OCI-LY1 (cell line): ENCODE data around the gene ATP8A2.
"Not testable (repeated sequence)": the region's sequence is repeated elsewhere in the genome, so short reads cannot be mapped to it uniquely, and the experiment has no call there.

Experiments used
- EZH2 ChIP-seq: fragments of 200-600 bp; sonication (generic), shearing (Covaris generic); IDR thresholded peaks from 2 replicates; pipeline ENCODE4 v1.8.0; 2017; ENCODE audit warnings: borderline replicate concordance, mixed run types, mild to moderate bottlenecking, antibody characterized with exemption, low read length, moderate library complexity, mixed read lengths
- TF ChIP-seq, protein P1 (sequence below): fragments of 200-600 bp; sonication (generic), shearing (Covaris generic); IDR thresholded peaks from 2 replicates; pipeline ENCODE4 v1.5.1; 2017; ENCODE audit warnings: mild to moderate bottlenecking, antibody characterized with exemption, low read length, moderate library complexity, mixed read lengths

GRCh38 chr13:25772534-25772933 is 400.8 kb downstream of the ATP8A2 start:
- TF ChIP-seq, protein P1, sequence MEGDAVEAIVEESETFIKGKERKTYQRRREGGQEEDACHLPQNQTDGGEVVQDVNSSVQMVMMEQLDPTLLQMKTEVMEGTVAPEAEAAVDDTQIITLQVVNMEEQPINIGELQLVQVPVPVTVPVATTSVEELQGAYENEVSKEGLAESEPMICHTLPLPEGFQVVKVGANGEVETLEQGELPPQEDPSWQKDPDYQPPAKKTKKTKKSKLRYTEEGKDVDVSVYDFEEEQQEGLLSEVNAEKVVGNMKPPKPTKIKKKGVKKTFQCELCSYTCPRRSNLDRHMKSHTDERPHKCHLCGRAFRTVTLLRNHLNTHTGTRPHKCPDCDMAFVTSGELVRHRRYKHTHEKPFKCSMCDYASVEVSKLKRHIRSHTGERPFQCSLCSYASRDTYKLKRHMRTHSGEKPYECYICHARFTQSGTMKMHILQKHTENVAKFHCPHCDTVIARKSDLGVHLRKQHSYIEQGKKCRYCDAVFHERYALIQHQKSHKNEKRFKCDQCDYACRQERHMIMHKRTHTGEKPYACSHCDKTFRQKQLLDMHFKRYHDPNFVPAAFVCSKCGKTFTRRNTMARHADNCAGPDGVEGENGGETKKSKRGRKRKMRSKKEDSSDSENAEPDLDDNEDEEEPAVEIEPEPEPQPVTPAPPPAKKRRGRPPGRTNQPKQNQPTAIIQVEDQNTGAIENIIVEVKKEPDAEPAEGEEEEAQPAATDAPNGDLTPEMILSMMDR: not testable (repeated sequence)
- not testable (repeated sequence) for TF ChIP-seq EZH2
